ENCODE measurements around the gene ATAD3B. TPM values are rescaled to one million over a fixed set of nuclear protein-coding genes. Genes with fewer than 3 reads are reported as not detected.
"Not testable (repeated sequence)": the region's sequence is repeated elsewhere in the genome, so short reads cannot be mapped to it uniquely, and the experiment has no call there.

ATAD3B gene
- total RNA-seq, 1 donor from 2014 or later: 47.4 TPM

- Mint-ChIP-seq H3K9me3 (no peaks in the 10 kb centered on the region), H3K27me3 (peaks cover 16% of the 10 kb centered on the region), H3K27ac (no peak overlapping the region), H3K36me3 (ENCODE audit: low read depth) (no peaks in the 10 kb centered on the region), H3K4me1 (no peaks in the 10 kb centered on the region), H3K4me3 (no peak overlapping the region)
- POLR2A ChIA-PET: no interaction called here
- intact Hi-C loops (cut with micrococcal nuclease): no loop called here
- CTCF ChIA-PET: no interaction called here
- TF ChIP-seq CTCF (IDR thresholded peaks at IDR 0.05): no peak
- no peak for ATAC-seq (ENCODE audit: low read depth)
- DNase-seq: no peak
These were observed 43.4 kb upstream of the ATAD3B start for GRCh38 chr1:1428174-1428573.

DNA sequence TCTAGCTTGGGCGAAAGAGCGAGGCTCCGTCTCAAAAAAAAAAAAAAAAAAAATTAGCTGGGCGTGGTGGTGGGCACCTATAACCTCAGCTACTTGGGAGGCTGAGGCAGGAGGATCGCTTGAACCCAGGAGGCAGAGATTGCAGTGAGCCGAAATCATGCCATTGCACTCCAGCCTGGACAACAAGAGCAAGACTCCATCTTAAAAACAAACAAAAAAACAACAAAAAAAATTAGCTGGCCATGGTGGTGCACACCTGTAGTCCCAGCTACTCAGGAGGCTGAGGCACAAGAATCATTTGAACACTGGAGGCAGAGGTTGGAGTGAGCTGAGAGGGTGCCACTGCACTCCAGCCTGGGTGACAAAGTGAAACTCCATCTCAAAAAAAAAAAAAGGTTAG lies 42.6 kb upstream of the ATAD3B start:
- CTCF ChIA-PET; ATAC-seq (ENCODE audit: low read depth); H3K4me1 Mint-ChIP-seq; H3K36me3 Mint-ChIP-seq (ENCODE audit: low read depth); intact Hi-C loops (cut with micrococcal nuclease); H3K27ac Mint-ChIP-seq; DNase-seq; H3K9me3 Mint-ChIP-seq; H3K4me3 Mint-ChIP-seq: not testable (repeated sequence)
- POLR2A ChIA-PET: interaction anchor here (0.6 to 1.1 kb wide), 2 partner anchors 9 to 76 kb away, joined by 3 to 6 read pairs; no protein-coding TSS in a partner anchor
- peaks cover 15% of the 10 kb centered on the region for H3K27me3 Mint-ChIP-seq

DNA sequence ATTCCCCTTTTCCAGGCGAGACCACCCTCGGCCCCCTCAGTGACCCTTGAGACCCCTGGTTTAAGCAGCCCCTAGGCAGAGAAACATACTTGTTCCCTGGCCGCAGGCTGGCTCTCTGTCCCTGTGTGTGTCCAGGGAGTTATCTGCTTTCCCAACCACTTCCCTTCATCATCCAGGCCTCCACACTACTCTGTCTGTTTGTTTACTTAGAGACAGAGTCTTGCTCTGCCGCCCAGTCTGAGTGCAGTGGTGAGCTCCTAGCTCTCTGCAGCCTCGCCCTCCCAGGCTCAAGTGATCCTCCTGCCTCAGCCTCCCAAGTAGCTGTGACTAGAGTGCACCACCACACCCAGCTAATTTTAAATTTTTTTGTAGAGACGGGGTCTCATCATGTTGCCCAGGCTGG lies 41.9 kb upstream of the ATAD3B start:
- Mint-ChIP-seq H3K4me3 (no peak overlapping the region), H3K4me1 (peaks cover 5% of the 10 kb centered on the region), H3K27me3 (peaks cover 13% of the 10 kb centered on the region), H3K36me3 (ENCODE audit: low read depth) (no peaks in the 10 kb centered on the region), H3K27ac (no peak overlapping the region), H3K9me3 (no peaks in the 10 kb centered on the region)
- ATAC-seq (ENCODE audit: low read depth) (no peak), DNase-seq (no peak)
- intact Hi-C loops (cut with micrococcal nuclease): no loop called here
- ChIA-PET CTCF (no interaction called here), POLR2A (interaction anchor here (0.6 to 1.1 kb wide), 3 partner anchors 9 to 75 kb away, joined by 3 to 6 read pairs (median 3); no protein-coding TSS in a partner anchor)
- no peak for TF ChIP-seq CTCF (IDR thresholded peaks at IDR 0.05)

GRCh38 chr1:1430114-1430982 lies 41.2 kb upstream of the ATAD3B start:
- ChIA-PET CTCF (interaction anchor here (0.9 kb wide), 1 partner anchor 10 kb away, joined by 3 read pairs; no protein-coding TSS in a partner anchor), POLR2A (interaction anchor here (0.5 to 1.1 kb wide), 2 partner anchors 26 to 200 kb away, joined by 3 to 7 read pairs; no protein-coding TSS in a partner anchor)
- no peak for TF ChIP-seq CTCF (IDR thresholded peaks at IDR 0.05)
- Mint-ChIP-seq H3K9me3 (no peaks in the 10 kb centered on the region), H3K4me3 (no peak overlapping the region), H3K27me3 (peaks cover 17% of the 10 kb centered on the region), H3K4me1 (peaks cover 10% of the 10 kb centered on the region), H3K27ac (no peak overlapping the region), H3K36me3 (ENCODE audit: low read depth) (no peaks in the 10 kb centered on the region)
- ATAC-seq (ENCODE audit: low read depth) (no peak), DNase-seq (no peak)
- intact Hi-C loops (cut with micrococcal nuclease): no loop called here

DNA sequence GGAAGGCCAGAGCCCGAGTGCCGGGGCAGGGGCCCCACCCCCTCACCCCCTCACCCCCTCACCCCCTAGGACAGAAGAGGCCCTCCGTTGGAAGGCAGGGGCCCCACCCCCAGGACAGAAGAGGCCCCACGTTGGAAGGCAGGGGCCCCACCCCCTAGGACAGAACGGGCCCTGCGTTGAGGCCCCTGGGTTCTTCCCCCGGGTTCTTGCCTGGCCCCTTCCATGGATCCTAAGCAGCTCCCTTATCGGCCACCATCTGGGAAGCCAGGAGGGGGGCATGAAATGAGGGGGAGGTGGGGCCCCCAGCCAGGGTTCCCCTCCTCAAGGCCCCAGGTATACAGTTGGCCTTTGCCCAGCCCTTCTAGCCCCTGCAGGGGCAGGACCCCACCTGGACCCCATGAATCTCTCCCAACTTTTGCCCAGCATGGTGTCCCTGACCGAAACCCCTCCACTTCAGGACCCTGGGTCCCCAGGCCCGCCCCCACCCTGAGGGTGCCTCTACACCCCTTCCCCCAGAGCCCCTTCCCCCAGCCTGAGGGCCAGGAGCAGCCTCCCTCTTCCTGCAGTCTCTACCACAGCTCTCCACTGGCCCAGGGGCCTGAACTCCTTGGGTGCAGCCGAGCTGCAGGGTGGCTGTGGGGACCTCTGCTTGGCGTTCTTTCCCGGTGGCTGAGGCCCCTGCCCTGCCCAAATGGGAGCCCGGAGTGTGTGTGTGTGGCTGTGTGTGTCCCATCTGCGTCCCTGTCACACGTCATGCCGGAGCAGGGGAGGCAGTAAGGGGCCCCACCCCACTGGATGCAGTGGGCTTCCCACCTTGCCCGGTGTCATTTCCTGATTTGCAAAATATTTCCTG lies 40.3 kb upstream of the ATAD3B start:
- peaks cover 17% of the 10 kb centered on the region for H3K27me3 Mint-ChIP-seq
- ATAC-seq (ENCODE audit: low read depth): no peak
- intact Hi-C loops (cut with micrococcal nuclease): no loop called here
- H3K36me3 Mint-ChIP-seq (ENCODE audit: low read depth): no peaks in the 10 kb centered on the region
- H3K4me1 Mint-ChIP-seq: peaks cover 14% of the 10 kb centered on the region
- ChIA-PET CTCF (interaction anchor here (0.9 kb wide), 1 partner anchor 9 kb away, joined by 3 read pairs; no protein-coding TSS in a partner anchor), POLR2A (no interaction called here)
- TF ChIP-seq CTCF (IDR thresholded peaks at IDR 0.05): no peak
- H3K4me3 Mint-ChIP-seq: no peak overlapping the region
- no peaks in the 10 kb centered on the region for H3K9me3 Mint-ChIP-seq
- DNase-seq: no peak
- no peak overlapping the region for H3K27ac Mint-ChIP-seq
